Activated T-cell treated with anti-CD3 and anti-CD28 coated beads for 1 hour (primary cell): Measurements from ENCODE around the gene KPTN.
A peak's percentile ranks its signal among the peaks of the same experiment; 100 is the strongest.
"Not testable (repeated sequence)": the region's sequence is repeated elsewhere in the genome, so short reads cannot be mapped to it uniquely, and the experiment has no call there.

ENCODE experiments used
- DNase-seq: peaks from one replicate; pipeline ENCODE4 v3.0.0-alpha.2; 2020; ENCODE audit warnings: low read depth

Gene KPTN

GRCh38 chr19:47492137-47492533 is 8.1 kb upstream of the KPTN start:
- no peak for DNase-seq

GRCh38 chr19:47491358-47492136 is 7.5 kb upstream of the KPTN start:
- DNase-seq: no peak

GRCh38 chr19:47490847-47491246 is 6.8 kb upstream of the KPTN start:
- DNase-seq: no peak

GRCh38 chr19:47490031-47490430 is 6.0 kb upstream of the KPTN start:
- DNase-seq: no peak

DNA sequence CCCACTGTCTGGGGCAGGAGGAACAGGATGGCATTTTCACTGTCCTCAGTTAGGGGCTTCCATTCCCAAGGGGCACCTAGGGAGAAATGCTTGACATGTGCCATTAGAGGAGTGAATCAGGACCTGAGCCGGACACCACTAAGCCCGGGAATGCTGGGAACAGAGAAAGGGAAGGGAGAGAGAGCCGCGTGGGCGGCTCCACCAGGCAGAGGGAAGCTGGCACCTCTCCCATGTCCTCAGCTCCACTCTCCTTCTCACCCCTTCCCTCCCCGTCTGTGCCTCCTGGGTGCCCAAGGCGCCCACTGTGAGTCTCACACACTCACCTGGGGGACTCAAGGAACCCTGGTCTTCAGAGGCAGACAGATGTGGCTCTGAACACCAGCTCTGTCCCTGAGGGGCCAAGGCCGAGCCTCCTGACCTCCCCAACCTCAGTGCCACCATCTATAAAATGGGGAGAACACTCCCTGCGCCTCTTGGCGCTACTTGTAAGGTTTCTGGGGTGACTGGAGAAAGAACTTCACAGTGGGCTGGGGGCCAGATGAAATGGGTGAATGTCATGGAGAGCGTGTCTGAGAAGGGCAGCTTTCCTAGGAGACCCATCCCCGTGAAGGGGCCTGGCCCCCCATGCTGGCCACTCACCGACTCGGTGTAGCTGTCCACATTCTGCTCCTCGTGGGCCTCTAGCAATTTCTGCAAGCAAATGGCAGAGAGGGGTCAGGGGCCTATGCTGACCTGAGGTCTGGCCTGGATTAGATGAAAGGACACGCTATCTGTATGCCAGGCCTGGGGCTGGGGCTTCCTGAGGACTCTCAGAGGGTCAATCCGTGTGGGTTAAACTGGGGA is 5.3 kb upstream of the KPTN start:
- DNase-seq: no peak

DNA sequence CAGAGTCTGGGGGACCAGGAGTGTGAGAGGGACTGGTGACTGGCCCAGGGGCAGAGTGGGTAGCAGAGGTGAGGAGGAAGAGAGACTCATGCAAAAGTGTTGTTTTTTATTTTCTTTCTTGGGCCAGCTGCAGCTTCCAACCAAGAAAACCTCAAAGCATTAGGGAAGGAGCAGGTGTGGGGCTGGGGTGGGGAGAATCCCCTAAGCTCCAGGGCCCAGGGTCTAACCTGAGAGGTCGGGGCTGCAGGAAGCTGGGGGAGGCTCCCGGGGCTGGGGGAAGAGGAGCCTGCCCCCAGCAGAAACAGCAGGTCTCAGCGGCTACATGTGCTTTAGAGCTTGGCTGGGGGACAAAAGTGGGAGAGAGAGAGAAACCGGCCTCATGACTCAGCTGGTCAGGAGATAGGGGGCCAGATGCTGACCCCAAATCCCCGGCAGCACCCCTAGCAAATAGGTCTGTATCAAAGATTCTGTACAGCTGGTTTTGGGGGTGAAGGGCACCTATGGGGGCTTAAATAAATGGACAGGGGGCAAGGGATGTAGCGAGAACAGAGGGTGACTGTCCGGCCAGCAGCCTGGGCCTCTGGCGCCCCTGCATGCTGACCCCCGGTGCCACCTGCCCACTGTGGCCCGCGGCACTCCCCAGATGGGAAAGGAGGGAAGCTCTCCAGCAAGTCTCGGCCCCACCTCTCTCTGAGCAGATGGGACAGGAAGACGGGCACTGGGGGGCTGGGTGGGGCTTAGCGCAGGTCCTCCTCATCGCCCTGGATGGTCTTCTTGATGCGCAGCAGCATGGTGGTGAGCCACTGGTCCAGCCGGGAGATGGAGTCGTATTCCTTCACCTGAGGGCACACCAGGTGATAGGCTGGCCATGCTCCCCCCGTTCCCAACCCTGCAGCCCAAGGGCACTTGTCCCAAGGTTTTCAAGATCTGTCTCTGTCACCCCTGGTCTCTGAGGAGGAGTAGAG is 3.8 kb upstream of the KPTN start:
- no peak for DNase-seq

GRCh38 chr19:47486900-47487299 is 2.9 kb upstream of the KPTN start:
- no peak for DNase-seq

- DNase-seq: not testable (repeated sequence)
Measured at GRCh38 chr19:47486220-47486619, 2.2 kb upstream of the KPTN start.

GRCh38 chr19:47485210-47485609 is 1.2 kb upstream of the KPTN start:
- no peak for DNase-seq

- DNase-seq: no peak
Measured at GRCh38 chr19:47483200-47483599, 819 bp downstream of the KPTN start.

- no peak for DNase-seq
Measured at GRCh38 chr19:47481460-47482052, 2.5 kb downstream of the KPTN start.

- DNase-seq: no peak
Measured at GRCh38 chr19:47480658-47481057, 3.4 kb downstream of the KPTN start.

- no peak for DNase-seq
Measured at GRCh38 chr19:47479701-47480503, 4.1 kb downstream of the KPTN start.

- no peak for DNase-seq
Measured at GRCh38 chr19:47476438-47476972, 7.5 kb downstream of the KPTN start.

DNA sequence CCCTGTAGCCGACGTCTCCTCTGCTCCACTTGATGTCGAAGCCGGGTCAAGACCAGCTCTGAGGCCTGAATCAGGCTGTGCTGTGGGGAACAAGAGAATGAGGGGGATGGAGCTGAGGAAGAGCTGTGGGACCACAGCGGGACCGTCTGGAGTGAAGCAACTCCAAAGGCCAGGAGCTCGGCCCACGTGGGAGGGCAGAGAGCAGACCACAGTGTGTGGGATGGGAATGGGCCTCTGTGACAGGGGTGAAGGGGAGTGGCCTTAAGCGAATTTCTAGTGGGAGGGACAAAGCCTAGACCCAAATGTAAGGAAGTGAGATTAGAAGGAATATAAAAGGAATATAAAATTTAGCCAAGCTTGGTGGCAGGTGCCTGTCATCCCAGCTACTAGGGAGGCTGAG is 8.6 kb downstream of the KPTN start:
- no peak for DNase-seq

DNA sequence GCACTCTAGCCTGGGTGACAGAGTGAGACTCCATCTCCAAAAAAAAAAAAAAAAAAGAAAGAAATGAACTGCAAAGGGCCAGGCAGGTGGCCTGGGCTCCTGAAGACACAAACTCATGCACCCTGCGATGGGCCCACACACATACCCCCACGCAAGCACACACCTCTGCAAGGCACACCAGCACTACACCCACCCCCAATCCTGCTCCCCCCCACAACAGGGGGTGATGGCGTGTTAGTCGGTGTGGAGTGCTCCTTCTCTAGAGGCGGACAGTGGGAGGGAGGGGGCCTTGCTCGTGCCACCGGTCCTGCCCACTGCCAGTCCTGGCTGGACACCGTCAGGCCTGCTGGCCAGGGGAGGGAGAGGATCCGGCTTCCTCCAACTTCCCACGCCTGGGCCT is 10.7 kb downstream of the KPTN start:
- DNase-seq: no peak

DNA sequence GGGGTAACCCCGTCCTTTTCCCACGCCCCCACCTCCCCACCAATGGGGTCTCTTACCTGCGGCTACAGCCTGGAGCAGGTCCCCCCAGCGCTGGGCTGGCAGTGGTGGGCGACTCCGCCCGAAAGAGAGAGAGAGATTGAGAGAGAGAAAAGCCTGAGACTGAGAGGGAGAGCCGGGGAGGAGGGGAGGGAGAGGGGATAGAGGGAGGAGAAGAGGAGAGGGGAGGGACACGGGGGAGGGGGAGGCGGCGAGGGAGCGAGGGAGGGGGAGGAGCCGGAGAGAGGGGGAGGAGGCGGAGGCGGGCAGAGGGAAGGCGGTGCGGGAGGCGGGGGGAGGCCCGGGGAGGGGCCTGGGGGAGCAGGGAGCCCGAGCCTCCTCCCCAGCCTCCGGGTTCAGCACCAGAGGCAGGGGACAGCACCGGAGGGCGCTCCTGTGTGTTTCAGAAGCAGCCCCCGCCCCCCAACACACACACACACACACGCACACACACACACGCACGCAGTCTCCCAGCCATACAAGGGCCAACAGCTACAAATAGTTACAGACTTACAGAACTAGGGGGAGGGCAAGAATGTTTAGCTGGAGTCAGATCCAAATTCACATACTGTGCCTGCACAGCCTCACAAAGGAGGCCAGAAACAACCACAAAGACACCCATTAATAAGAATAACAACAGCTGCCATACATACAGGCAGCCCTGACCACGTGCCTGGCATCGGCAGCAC is 12.1 kb downstream of the KPTN start, which contains the start of gene SLC8A2:
TSS of gene SLC8A2 (minus strand) at position 161 of the 725 bp plus-strand sequence. CDS start 5,490 bp downstream, outside the sequence.
- DNase-seq: peak; percentile 43

DNA sequence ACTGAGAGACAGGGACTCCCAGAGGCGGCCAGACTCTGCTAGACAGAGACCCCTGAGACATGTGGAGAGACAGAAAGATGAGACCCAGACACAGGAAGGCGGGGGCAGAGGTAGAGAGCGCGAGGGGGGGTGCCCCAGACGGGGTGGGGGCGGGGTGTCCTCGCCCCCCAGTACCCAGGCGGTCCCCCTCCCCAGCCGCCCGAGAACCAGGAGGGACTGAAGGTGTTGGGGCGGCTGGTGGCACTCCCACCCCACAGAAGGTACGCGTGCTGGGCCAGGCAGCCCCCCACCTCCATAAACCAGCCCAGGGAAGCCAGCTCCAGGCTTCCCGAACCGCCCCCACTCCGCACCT is 12.7 kb downstream of the KPTN start:
- no peak for DNase-seq

- no peak for DNase-seq
Measured at GRCh38 chr19:47470447-47471195, 13.4 kb downstream of the KPTN start.
